Upper lobe of left lung (tissue), 4 donors: ENCODE data around the gene SMARCD2.

Experiments
- POLR2A ChIP-seq, 4 donors: fragments of 450-650 bp; IDR thresholded peaks; one replicate each; pipeline ENCODE4 v1.5.1; 2016 to 2017; ENCODE audit warnings: antibody characterized with exemption in 4 of 4, mild to moderate bottlenecking in 2 of 4
- TF ChIP-seq, protein P1 (sequence below), 6 experiments: fragments of 450-650 bp in 4 of 6; fragments of 200-600 bp in 2 of 6; sonication (generic) in 2 of 6; IDR thresholded peaks; one replicate each; pipeline ENCODE4 v1.5.1; 2016 to 2019; ENCODE audit warnings: antibody characterized with exemption in 6 of 6

DNA sequence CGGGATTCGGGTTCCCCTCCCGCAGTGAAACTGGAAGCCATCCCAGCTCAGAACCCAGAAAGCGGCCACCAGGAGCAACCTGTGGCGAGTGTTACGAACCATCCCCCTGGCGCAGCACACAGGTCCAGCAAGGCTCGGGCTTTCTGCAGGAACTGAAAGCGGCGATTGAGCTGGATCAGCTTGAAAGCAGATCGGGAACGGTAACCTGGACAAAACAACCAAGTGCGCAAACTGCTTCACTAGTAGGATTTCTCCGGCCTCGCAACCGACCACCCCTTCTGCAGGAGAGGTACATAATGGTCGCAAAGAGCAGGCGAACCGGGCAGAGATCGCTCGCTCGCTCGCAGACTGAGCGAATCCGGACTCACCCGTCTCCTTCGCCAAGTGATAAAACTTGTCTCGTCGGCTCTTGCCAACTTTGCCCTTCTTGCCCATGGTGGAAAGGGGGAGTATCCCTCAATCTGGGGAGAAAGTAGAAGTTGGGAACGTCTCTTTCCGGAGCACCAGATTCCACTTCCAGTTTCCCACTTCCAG, 15.9 kb downstream of the SMARCD2 start:
- TF ChIP-seq POLR2A (IDR thresholded peaks at IDR 0.05), result no peak
- TF ChIP-seq, protein P1, sequence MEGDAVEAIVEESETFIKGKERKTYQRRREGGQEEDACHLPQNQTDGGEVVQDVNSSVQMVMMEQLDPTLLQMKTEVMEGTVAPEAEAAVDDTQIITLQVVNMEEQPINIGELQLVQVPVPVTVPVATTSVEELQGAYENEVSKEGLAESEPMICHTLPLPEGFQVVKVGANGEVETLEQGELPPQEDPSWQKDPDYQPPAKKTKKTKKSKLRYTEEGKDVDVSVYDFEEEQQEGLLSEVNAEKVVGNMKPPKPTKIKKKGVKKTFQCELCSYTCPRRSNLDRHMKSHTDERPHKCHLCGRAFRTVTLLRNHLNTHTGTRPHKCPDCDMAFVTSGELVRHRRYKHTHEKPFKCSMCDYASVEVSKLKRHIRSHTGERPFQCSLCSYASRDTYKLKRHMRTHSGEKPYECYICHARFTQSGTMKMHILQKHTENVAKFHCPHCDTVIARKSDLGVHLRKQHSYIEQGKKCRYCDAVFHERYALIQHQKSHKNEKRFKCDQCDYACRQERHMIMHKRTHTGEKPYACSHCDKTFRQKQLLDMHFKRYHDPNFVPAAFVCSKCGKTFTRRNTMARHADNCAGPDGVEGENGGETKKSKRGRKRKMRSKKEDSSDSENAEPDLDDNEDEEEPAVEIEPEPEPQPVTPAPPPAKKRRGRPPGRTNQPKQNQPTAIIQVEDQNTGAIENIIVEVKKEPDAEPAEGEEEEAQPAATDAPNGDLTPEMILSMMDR (IDR thresholded peaks at IDR 0.05), result no peak
